HL-60/S4 treated with retinoic acid at 250 ng/mL for 4 days and 3 days (cell line): Measurements from ENCODE around the gene UBE2H.
"Not testable (repeated sequence)": the region's sequence is repeated elsewhere in the genome, so short reads cannot be mapped to it uniquely, and the experiment has no call there.

ENCODE experiments used
- in situ Hi-C: fragments of 300-500 bp; cut with MboI; formaldehyde crosslinking; loops from 2 replicates; pipeline ENCODE4 v1.7.0; 2022; ENCODE audit warnings: low sequenced_read_pairs

The UBE2H gene

DNA sequence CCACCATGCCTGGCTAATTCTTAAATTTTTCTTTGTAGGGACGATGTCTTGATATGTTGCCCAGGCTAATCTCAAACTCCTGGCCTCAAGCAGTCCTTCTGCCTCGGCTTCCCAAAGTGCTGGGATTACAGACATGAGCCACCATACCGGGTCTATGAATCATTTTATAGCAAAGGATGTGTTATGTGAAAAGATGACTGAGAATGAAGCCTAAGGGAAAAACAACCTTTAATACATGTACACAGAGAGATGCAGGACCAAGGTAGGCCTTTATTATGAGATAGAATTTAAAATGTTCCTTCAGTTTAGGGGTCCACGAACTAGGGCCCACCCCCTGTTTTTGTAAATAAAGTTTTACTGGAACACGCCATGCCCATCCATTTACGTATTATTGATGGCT is 41.0 kb downstream of the UBE2H start:
- in situ Hi-C loops = no loop called here

DNA sequence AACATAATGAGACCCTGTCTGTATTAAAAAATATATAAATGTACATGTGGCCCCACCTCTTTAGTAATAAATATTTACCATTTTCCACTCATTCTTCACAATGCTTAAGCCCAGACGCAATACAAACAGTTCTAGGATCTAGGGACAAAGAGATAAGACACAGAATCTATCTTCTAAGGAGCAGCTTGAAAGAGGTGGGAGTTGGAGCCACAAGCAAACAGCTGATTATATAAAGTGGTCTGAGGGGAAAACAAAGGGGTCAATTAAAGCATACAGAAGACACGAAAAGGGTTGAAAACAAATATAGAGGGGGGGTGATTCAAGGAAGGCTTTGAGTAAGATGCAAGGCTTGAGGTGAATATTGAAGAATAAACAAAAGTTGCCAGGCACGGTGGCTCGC is 43.1 kb downstream of the UBE2H start:
- in situ Hi-C loops = no loop called here

DNA sequence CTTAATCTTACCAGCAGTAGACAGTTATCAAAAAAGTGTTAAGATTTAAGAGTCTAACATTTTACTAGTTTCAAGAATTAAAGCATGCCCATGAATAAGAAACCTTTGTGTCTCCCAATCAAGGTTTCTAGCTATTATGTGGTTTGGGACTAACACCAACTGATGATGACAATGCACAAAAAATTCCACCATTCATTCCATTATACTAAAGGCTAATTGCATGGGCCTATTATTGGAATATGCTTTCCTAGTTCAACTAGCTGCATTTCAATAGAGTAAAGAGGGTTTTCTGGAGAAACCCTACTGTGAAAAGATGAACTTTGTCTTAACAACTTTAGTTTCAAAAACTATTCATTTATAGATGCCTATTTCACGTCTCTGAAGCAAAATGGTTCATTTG is 44.6 kb downstream of the UBE2H start:
- in situ Hi-C loops = no loop called here

DNA sequence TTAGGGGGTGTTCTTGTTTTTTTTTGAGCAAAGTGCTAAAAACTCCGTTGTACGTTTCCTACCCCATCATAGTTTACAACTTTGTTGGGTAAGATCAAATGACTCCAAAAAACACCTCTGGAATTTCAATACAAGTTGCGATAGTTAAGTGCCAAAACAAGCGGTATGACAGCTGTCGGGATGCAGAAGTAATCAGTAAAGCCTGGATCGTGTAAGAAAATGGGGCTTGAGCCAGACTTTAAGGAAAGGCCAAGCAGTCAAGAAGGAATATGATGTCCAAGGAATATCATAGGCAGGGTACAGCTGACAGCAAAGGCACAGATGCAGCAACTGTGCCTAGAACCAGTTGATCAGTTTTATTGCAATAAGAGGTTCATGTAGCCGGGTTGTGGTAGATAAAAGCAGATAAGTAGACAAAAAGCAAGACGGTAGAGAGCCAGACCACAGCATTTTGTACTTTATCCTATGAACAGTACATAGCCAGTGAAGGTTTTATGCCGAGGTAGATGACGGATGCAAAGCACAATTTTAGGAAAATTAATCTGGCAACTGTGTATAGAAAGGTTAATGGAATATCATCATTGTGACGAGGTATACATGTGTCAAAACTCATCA is 45.5 kb downstream of the UBE2H start:
- in situ Hi-C loops = no loop called here

- in situ Hi-C loops = no loop called here
These were observed 46.1 kb downstream of the UBE2H start for GRCh38 chr7:129906700-129907099.

- in situ Hi-C loops = no loop called here
These were observed 48.8 kb downstream of the UBE2H start for GRCh38 chr7:129903935-129904334.

- in situ Hi-C loops = no loop called here
These were observed 49.9 kb downstream of the UBE2H start for GRCh38 chr7:129902788-129903422.

DNA sequence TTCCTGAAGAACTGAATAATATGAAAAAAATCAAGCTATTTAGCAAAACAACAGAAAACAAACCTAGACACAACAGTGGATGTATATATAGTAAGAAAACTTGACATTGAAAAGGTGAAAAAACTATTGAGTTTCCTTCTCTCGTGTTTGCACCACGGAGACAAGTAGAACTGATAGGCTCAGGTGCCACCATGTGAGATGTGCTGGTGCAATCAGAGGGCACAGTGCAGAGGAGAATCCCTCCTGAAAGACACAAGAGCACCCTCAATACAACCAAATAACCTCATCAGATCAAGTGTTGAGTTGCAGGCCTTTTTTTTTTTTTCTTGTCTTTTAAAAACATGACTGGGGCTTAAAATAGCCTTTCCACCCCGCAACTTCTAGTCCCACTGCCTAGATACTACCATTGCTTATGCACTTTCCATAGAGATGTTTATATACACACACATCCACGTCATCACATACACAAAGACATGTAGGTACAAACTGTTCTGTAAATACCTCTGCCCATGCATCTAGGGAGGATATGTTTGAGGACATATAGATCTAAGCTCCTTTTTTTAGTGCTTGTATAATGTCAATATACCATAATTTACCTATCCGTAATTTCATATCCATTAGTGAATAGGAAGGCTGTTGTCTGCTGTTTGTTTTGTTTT is 54.1 kb downstream of the UBE2H start:
- in situ Hi-C loops = no loop called here

DNA sequence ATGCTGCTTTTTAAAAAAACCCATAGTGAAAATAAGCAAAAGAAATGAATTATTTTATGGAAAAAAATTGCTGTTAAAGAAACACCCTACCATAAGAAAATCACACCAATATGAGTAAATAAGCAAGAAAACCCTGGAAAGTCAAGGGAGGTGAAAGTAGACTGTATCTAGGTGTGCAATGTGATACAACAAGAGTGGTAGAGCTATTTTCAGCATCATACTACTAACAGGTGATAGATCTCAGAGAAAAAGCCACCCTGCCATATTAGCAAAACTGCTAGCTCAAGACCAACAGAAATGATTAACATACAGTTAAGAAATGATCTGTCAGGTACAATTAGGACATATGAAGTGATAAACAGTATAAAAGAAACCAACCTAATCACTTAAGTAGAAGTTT is 54.8 kb downstream of the UBE2H start:
- in situ Hi-C loops = no loop called here

DNA sequence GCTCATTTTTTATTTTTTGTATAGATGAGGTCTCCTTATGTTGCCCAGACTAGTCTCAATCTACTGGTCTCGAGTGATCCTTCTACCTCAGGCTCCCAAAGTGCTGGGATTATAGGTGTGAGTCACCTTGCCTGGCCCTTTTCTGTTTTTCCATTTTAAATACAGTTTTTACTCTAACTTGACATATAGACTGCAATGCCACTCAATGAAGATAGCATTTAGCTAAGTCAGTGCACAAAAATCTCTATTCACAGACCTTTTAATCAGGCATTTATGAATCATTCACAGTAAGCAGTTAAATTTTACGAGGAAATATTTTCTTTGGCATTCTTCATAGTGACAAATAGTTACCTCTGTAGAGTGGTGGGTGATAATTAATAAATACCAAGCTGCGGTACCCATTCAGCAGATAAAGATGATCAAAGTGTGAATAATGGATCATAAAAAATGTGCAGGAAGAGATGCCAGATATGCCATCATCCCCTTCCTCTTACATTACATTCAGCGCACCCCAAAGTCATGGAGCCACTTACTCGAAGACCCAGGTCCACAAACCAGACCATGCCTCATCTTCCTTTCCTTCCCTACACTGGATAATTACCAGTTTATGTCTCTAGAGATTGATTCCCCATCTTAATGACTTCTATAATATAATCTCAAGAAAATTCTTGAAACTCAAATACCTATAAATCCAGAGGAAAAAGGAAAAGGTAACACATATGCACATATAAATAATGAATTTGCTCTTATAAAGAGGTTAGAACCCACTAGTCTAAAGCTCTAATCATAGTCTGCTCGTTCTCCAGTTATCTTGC is 56.0 kb downstream of the UBE2H start:
- in situ Hi-C loops = no loop called here

- in situ Hi-C loops = not testable (repeated sequence)
These were observed 58.6 kb downstream of the UBE2H start for GRCh38 chr7:129894184-129894583.

GRCh38 chr7:129890090-129890489 is 62.7 kb downstream of the UBE2H start:
- in situ Hi-C loops = no loop called here

DNA sequence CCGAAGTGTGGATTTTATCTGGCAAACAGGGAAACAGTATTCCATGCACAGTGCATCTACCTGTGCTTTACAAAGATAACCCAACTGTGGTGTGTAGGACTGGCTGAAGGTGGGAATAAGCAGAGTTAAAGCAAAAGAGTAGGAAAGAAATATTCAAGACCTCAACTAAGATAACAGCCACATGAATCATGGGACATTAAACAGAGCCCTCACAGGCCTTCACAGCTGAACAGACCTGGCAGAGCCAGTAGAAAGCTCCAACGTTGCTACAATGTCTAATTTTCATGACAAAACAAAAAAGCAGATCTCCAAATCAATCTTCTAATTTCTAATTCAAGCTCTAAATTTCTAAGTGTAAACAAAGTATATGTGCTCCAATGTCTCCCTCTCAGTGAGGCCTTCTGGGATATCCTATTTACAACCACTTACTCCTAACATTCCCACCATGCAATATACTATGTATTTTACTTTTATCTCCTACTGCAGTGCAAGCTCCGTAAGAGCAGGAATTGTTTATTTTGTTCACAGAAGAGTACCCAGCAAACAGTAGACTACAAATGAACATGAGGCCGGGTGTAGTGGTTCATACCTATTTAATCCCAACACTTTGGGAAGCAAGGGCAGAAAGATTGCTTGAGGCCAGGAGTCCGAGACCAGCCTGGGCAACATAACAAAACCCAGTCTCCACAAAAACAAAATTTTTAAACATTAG is 63.5 kb downstream of the UBE2H start:
- in situ Hi-C loops = no loop called here

DNA sequence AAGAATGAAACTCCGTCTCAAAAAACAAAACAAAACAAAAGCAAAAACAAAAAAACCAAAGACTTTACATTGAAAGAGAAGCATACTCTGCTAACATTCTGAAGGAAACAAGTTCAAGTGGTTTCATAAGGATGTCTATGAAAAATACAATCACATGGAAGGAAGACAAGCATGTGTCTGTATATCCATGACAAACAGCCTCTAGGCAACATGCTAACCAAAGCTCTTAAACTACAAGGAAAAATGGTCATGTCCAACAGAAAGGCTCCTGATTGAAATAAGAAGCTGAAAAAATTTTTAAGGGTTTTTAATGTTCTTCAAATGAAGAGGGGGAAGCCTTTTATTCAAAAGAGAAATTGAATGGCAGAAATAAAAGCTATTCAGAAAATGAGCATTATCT is 64.9 kb downstream of the UBE2H start:
- in situ Hi-C loops = no loop called here

- in situ Hi-C loops = no loop called here
These were observed 66.0 kb downstream of the UBE2H start for GRCh38 chr7:129886818-129887186.

- in situ Hi-C loops = no loop called here
These were observed 66.5 kb downstream of the UBE2H start for GRCh38 chr7:129886167-129886817.

- in situ Hi-C loops = no loop called here
These were observed 68.3 kb downstream of the UBE2H start for GRCh38 chr7:129884495-129884894.

- in situ Hi-C loops = no loop called here
These were observed 69.6 kb downstream of the UBE2H start for GRCh38 chr7:129883151-129883550.

DNA sequence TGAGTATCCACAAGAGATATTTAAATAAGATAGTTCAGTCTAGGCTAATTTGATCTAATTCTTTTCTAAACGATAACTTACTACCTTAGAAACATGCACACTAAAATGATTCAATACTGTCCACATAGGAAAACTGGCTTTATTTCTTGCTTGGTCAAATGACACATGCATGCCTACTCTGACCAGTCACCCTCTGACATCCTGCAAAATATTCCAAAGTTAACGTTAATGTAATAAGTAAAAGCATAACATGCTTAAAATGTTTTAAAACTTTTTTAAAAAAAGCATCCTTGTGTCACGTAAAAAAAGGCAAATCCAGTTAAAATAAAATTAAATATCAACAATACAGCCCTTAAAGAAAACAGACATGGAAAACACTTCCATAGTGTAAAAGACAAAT is 70.2 kb downstream of the UBE2H start:
- in situ Hi-C loops = no loop called here

DNA sequence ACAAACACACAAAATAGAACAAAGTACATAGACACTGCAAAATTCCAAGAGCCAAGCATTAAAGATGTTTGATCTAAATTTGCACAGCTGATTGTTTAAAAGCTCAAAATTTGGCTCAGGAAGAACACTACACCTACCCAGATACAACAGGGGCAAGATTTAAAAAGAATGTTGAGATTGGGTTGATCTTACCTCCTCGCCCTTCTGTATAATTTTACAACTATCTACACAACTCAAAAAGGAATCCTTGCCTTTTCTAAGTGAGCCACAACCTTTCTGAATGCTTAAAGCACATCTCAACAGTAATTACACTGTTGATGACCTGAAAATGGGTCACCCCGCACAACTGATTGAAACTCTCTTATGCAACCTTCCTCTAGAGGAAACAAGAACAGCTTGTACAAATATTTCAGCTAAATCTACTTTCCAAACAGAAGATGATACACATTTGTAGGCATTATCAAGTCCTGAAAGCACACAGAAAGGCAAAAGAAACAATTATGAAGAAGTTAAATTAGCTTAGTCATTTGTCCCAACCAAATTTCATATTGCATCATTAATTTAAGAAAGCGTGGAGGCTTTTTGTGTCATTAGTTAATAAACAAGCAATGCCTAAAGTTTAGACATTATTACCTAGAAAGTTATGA is 75.5 kb downstream of the UBE2H start:
- in situ Hi-C loops = no loop called here
